Stimulated activated CD4-positive, alpha-beta T cell treated with anti-CD3 and anti-CD28 coated beads, Interleukin-15, amount 100 ng/mL, for 1 hour (primary cell): Measurements from ENCODE around the gene BICRAL.
"Not testable (repeated sequence)": the region's sequence is repeated elsewhere in the genome, so short reads cannot be mapped to it uniquely, and the experiment has no call there.

Experiments used
- DNase-seq, 2 donors: peaks; one replicate each; pipeline ENCODE4 v3.0.0-alpha.2; 2020; ENCODE audit warnings: low read depth in 1 of 2, low spot score in 1 of 2

BICRAL gene

DNA sequence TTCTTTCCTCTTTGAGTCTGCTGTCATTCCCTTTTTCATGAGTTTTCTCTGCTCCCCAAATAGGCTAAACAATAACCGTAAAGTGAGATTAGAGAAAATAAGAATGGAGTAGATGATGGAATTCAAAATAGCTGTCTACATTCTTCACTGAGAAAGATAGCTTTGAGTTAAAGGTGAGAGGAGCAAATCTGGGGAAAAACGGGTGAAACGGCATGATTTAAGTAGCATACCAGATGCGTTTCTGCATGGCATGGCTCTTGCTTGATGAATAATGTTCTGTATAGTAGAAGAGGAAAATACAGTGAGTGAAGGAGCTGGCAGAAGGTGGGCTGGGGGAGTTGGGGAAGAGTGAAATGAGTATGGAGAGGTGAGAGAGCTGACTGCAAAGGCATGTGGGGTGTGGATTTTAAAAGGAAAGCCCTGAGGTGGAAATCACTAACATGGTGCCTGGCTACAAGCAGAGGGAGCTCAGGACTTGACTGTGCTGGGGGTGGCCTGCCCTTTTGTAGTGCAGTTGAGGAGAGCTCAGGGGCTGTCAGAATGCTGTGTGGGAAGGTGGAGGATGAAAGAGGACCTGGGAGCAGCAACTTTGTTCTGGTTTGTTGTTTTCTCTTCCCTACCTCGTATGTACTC is 8.8 kb downstream of the BICRAL start:
- no peak for DNase-seq

DNA sequence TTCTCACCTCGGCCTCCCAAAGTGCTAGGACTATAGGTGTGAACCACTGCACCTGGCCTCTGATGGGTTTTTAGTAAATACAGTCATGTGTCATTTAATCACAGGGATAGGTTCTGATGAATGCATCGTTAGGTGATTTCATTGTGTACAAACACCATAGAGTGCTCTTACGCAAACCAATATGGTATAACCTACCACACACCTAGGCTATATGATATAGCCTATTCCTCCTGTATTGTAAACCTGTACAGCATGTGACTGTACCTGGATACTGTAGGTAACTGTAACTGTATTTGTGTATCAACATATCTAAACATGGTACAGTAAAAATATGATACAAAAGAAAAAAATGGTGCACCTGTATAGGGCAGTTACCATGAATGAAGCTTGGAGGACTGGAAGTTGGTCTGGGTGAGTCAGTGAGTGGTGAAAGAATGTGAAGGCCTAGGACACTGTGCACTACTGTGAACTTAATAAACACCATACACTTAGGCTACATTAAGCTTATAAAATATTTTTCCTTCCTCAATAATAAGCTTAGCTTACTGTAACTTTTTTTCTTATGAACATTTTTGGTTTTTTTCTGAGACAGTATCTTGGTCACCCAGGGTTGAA is 10.0 kb downstream of the BICRAL start:
- DNase-seq, result no peak

DNA sequence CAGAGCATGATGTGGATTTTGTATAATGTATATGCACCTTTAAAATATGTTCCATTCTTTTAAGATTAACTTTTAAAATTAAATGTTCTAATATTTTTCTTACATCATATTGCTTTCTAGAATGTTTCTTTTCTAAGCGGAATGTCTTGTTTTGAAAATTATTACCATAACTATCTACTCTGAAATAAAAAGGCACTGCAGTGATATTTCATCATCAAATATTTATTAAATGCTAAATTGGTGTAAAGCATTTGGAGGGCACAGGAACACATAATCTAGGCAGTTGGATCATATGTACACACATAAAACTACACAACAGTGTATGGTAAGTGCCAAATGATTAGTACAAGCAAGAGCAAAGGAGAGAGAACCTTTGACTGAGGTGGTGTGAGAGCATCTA is 13.8 kb downstream of the BICRAL start:
- no peak for DNase-seq

DNA sequence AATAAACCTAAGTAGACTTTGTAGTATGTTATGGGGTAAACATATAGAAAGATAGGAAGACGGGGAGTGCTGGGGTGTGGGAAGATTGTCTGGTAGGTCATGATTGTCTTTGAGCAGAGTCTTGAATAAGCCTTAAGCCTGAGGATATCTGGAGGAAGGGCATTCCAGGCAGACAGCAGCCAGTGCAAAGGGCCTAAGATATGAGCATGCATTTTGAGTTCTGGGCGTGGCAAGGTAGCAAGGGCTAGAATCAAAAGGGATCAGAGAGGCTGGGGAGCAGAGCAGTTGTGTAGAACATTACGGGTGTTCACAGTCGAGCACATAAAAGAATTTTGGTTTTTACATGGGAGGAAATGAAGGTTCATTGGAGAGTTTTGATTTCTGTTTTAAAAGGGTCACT is 14.3 kb downstream of the BICRAL start:
- no peak for DNase-seq

DNA sequence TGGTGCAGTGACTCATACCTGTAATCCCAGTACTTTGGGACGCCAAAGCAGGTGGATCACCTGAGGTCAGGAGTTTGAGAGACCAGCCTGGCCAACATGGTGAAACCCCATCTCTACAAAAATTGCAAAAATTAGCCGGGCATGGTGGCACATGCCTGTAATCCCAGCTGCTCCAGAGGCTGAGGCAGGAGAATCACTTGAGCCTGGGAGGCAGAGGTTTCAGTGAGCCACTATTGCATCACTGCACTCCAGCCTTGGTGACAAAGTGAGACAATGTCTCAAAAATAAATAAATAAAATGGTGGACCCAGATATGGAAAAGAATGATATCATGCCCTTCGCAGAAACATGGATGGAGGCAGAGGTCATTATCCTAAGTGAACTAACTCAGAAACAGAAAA is 15.8 kb downstream of the BICRAL start:
- not testable (repeated sequence) for DNase-seq

DNA sequence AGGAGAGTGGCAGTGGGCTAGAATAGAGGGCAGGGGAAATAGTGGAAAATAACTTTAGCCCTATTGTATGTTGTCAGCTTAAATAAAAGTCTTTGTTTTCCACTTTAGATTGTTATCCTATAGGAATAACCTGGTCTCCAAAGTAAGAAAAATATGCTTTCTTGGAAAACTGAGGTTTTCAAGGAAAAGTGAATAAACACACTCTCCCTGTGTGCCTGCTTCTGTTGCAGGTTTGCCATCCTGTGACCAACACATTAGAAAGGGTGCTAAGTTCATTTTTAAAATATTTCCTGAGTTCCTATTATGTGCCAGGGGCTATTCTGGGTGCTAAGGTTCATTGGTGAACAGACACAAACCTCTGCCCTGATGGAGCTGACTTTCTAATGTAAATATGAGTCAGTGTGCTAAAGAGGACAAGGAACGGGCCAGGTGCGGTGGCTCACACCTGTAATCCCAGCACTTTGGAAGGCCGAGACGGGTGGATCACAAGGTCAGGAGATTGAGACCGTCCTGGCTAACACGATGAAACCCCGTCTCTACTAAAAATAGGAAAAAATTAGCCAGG is 23.5 kb downstream of the BICRAL start:
- no peak for DNase-seq

DNA sequence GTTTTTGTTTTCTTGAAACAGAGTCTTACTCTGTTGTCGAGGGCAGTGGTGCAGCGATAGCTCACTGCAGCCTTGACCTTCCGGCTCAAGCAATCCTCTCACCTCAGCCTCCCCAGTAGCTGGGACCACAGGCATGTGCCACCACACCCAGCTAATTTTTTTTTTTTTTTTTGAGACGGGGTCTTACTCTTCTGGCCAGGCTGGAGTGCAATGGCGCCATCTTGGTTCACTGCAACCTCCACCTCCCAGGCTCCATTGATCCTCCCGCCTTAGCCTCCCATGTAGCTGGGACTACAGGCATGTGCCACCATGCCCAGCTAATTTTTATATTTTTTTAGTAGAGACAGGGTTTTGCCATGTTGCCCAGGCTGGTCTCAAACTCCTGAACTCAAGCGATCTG is 24.5 kb downstream of the BICRAL start:
- DNase-seq, result not testable (repeated sequence)

DNA sequence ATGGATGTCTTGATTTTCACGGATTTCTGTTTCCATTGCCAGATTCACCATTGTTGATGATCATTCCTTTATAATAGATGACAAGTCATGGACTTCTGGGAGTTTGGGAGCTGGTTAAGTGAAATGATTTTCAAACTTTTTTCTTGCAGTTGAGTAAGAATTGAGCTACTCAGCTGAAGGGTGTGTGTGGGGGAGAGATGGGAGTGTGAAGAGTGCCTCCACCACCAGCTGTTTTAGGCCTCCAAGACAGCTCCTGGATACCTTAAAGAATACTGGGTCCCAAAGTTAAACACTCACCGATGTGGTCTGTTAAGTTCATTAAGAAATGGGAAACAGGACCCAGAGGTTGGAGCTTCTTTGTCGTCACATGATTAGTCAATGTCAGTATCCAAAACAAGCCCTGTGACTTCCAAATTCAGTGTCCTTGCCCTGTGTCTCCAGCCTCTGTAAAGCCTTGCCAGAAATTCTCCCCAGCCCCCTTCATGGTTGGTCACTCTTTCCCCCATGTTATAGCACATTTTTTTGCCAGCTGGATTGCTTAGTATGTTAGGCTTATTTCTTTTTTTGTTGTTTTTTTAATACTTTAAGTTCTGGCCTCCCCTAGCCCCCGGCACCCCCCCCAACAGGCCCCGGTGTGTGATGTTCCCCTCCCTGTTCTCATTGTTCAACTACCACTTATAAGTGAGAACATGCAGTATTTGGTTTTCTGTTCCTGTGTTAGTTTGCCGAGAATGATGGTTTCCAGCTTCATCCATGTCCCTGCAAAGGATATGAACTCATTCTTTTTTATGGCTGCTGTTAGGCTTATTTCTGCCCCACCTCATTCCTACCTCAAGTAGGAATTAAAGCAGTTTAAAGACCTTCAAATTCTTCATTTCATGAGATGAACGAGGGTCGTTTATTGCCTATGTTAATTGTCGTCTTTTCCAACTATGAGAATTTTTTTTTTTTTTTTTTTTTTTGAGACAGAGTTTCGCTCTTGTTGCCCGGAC is 26.9 kb downstream of the BICRAL start:
- DNase-seq, result no peak

DNA sequence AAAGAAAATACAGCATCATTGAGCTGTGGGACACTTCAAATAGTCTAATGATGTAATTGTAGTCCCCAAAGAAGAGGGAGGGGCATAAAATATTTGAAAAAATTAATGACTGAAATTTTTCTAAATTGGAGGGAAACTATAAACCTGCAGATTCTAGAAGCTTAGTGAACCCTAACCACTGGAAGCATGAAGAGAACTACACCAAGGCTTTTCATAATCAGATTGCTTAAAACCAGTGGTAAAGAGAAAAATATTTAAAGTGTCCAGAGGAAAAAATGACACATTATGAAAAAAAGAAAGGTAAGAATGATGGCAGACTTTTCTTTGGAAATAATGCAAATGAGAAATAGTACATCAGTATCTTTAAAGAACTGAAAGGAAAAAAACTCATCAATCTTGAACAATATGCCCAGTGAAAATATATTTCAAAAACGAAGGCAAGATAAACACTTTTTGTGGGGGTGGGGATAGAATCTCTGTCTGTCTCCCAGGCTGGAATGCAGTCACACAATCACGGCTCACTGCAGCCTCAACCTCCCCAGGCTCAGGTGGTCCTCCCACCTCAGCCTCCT is 31.3 kb downstream of the BICRAL start:
- no peak for DNase-seq

DNA sequence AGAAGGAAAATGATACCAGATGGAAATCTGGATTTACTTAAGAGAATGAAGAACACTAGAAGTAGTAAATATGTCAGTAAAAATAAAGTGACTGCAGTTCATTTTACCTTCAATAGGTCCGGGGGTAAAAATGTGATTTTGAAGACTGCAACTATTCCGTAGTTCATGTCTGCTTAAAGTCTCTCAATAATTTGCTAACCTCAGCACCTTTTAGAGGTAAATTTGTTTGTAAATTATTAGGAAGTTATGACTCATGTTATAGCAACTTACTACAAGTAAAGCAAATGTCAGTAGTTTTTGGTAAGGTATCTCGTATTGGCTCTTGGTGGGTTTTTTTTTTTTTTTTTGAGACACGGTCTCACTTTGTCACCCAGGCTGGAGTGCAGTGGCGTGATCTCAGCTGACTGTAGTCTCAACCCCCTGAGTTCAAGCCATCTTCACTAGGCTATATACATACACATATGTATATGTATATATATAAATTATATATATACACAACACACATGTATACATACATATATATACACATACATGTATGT is 32.1 kb downstream of the BICRAL start:
- no peak for DNase-seq

DNA sequence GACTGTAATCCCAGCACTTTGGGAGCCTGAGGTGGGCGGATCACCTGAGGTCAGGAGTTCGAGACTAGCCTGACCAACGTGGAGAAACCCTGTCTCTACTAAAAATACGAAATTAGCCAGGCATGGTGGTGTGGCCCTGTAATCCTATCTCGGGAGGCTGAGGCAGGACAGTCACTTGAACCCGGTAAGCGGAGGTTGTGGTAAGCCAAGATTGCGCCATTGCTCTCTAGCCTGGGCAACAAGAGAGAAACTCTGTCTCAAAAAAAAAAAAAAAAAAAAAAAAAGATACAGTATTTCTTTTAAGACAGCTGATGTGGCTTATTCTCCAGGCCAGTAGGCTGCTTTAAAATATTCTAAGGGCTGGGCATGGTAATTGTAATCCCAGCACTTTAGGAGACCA is 33.9 kb downstream of the BICRAL start:
- not testable (repeated sequence) for DNase-seq

DNA sequence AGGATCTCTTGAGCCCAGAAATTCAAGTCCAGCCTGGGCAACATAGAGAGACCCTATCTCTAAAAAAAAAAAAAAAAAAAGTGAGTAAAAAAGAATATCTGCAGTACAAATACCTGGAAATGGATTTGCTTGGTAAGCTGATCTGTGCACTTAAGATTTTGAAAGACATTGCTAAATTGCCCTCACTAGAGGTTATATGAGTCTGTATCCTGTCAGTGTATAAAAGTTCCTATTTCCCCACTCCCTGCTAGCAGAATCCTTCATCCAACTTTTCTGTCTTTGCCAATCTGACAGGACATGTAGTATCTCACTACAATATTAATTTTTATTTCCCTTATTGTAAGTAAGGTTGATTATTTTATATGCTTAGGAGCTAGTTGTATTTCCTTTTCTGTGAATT is 36.1 kb downstream of the BICRAL start:
- no peak for DNase-seq

DNA sequence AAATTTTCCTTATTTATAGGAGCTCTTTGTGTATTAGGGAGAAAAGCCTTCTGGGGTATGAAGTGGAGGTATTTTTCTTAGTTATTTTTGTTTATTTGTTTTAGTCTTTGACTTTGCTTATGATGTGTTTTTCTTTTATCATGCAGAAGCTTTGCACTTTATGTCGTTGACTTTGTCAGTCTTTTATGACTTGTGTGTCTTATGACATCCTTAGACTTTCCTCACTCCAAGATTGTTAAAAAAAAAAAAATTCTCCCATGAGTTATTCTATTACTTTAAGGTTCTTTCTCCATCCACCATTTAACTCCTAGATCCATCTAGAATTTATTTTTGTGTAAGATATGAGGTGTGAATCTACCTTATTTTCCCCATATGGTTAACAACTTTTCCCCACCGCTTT is 36.6 kb downstream of the BICRAL start:
- DNase-seq, result no peak

DNA sequence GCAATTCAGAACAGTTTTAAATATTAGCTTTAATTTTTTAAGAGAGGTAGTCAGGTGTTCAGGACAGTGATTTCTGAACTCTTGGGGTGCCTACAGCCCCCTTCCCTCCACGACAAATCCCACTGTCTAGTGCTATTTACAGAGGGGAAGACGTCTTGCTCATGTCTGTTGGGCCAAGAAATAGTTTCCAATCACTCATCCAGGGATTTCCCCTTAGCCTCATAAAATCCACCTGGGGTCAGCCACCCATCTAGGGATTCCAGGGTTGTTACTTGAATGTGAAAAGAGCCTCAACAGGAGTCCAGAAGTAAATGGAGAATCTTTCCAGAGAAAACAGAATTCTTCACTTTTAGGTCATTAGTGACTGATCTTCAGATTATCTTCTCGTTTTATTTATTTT is 37.0 kb downstream of the BICRAL start:
- no peak for DNase-seq

DNA sequence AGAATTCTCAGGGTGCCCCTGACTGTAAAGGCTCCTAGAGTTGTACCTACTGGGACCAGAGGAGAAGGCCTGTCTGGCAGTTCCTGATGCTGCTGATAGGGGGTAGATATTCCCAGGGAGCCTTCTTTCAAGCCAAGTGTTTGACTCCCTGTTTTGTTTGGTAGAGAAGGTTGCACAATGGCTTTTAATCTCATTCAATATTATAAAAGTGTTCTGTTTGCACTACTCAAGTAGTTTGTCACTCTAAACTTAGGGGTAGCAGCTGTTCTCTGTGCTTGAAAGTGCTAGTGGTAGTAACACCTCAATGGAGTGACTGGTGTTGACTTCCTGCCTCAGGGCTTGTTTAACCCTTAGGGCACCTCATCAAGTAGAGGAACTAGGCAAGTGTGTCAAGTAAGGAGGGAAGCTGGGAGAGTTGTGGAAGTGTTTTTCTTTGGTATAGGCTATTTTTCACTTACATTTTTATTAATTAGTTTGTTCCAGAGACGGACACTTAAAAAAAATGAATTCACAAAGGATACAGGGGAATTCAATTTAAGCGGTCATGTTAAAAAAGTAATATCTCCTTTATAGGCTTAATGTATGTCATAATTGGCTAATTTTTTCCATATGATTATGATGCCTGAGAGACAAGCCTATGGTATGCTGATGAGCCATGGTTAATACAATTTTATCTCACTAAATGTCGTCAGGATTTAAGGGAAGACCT is 38.1 kb downstream of the BICRAL start:
- no peak for DNase-seq

DNA sequence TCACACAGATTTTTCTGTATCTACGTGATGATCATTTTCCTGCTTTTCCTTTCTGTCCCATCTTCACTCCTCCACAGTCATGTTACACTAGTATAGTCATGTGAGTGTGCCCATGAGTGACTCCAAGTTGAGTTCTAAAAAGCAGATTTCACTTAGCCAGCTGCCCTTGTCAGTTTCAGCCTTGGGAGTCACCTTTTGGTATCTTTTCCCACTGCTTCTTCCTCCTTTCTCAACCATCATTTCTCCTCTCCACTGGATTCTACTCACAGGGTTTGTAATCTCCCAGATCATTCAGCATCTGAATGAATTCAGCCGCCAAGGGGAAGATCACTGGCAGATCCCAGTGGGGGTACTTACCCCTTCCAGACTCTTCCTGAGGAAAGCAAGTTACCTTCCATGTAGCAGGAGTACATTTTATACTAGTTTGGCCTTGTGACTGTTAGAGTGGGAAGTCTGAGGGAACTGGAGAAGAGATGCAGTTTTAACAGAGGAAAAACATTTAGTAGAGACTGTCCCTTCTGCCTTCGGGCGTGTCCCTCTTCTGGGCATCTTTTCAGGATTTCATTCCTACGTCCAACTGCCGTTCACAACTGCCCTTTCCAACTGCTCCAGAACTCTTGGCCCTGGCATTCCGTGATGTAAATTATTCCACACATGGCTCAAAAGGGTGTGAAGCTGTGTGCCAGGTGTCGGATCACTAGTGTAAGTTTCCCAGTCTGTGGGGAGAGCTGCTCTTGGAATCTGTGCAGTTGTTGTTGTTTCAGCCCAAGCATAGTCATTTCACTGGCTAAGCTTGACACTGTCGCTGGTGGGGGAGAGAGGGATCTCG is 38.9 kb downstream of the BICRAL start:
- no peak for DNase-seq

DNA sequence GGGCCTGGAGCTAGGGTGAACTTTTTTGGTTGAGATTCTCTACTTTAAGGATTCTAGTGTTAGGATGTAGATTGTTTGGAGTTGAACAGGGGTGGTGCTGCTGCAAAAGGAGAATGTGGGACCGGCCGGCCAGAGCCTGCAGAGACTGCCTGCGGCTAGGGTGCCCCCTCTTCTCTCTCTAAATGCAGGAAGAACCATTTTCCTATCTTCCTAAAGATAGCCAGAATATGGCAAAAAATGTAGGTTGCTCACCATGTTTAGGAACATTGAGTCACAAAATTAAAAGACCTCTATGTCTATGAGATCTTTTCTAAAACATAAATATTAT is 39.5 kb downstream of the BICRAL start:
- no peak for DNase-seq

DNA sequence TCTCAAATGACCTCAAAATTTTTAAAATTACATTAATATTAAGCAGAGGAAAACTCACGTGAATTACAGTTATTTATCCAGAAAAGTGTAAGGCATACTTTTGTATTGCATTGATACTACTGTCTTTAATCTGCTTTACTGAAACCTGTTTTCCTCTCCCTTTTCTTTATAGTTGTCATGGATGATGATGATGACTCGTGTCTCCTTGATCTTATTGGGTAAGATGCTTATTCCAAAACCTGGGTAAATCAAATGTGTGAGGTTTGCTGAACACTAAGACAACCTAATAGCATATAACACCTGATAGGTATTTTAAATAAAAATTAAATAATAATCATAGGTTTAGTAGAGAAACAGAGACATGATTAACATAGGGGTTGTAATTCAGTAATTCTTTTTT is 40.0 kb downstream of the BICRAL start:
- DNase-seq, result no peak

DNA sequence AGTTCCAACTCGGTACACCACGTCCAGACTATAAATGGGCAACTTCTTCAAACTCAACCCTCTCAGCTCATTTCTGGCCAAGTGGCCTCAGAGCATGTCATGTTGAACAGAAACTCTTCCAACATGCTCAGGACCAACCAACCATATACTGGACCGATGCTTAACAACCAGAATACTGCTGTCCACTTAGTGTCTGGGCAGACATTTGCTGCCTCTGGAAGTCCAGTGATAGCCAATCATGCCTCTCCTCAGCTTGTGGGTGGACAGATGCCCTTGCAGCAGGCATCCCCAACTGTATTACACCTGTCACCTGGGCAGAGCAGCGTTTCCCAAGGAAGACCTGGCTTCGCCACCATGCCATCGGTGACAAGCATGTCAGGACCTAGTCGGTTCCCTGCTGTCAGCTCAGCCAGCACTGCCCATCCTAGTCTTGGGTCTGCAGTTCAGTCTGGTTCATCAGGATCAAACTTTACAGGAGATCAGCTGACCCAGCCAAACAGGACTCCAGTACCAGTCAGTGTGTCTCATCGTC is 47.8 kb downstream of the BICRAL start:
- no peak for DNase-seq

DNA sequence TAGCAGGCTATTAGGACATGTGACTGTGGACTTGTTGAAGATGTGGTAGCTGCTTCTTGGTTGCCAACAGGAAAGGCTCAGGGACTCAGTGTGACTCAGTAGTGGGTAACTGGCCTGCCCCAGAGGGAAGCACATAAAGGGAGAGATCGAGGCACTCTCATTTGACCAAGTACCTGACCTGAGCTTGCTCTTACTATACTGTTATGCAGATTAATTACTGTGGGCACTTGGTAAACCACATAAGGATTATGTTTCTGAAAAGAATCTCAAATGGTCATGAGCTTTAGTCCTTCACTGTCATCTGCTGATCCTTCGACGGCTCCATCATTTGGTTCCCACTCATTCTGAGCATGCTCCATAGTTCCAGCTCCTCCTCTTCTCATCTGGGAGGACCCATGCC is 49.4 kb downstream of the BICRAL start:
- no peak for DNase-seq
